Nephron (organoid): Measurements from ENCODE around the gene RAVER2.

Experiments
- H3K27ac Mint-ChIP-seq, 3 experiments: 2 replicates each; pipeline ENCODE4 v1.8.0; 2020; ENCODE audit warnings: mixed read lengths in 3 of 3, mild to moderate bottlenecking in 2 of 3, moderate library complexity in 1 of 3
- H3K27me3 Mint-ChIP-seq: 2 replicates; pipeline ENCODE4 v1.8.0; 2021; ENCODE audit warnings: low read depth, mild to moderate bottlenecking, moderate library complexity, mixed read lengths
- H3K36me3 Mint-ChIP-seq: 2 replicates; pipeline ENCODE4 v1.8.0; 2020; ENCODE audit warnings: low read depth, mixed read lengths
- H3K4me1 Mint-ChIP-seq: 2 replicates; pipeline ENCODE4 v1.8.0; 2020; ENCODE audit warnings: mixed read lengths
- H3K4me3 Mint-ChIP-seq, 3 experiments: 2 replicates each; pipeline ENCODE4 v1.8.0; 2020; ENCODE audit warnings: mild to moderate bottlenecking in 3 of 3, mixed read lengths in 3 of 3, moderate library complexity in 2 of 3
- H3K9me3 Mint-ChIP-seq: 2 replicates; pipeline ENCODE4 v1.8.0; 2020; ENCODE audit warnings: mixed read lengths
- TF ChIP-seq, protein P1 (sequence below), 3 experiments: fragments of 200-600 bp; sonication (generic); IDR thresholded peaks; one replicate each; pipeline ENCODE4 v1.5.0; 2021; ENCODE audit warnings: antibody characterized with exemption in 3 of 3; ENCODE audit not compliant: unreplicated experiment in 3 of 3

RAVER2 gene

DNA sequence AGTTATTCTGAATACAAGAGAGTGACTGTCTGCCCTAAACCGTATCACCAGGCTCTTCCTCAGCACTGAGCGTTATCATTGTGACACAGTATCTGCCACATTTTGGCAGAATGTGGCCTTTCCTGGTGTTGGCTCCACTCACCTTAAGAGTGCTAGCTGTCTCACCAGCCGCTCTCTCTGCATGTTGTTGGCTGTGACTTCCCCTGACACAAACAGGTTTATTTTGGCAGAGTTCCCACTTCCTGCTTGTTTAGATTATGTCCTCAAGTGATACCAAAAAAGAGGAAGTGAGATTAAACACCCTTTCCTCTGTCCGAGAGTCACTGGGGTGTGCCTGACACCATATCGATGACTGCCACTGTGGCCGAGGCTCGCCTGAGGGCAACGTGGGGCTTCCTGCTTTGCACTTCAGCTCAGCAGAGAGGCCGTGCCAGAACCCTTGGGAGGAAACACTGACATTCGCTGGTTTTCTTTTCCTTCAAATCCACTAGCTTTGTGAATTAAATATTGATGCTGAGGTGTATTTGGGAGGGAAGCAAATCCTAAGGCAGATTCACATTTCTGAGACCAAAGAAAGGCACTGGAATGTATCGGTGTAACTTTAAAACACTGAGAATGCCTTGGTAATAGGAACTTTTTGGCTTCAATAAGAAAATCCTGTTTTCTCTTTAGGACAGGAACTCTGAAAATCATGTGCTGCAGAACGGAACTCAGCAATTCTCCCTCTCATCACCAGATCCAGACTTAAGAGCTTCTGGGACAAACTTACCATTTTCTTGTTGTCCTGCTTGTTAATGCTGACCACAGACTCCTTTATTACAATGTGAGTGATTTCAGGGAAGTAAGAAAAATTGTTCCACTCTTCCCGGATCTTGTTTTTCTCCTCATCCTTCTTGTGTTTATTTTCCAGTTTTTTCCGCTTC lies 119.4 kb downstream of the RAVER2 start:
- Mint-ChIP-seq H3K36me3 (peaks cover 70% of the 10 kb centered on the region), H3K4me1 (no peaks in the 10 kb centered on the region), H3K4me3 (no peak overlapping the region), H3K27ac (no peak overlapping the region), H3K9me3 (no peaks in the 10 kb centered on the region), H3K27me3 (no peaks in the 10 kb centered on the region)
- TF ChIP-seq, protein P1, sequence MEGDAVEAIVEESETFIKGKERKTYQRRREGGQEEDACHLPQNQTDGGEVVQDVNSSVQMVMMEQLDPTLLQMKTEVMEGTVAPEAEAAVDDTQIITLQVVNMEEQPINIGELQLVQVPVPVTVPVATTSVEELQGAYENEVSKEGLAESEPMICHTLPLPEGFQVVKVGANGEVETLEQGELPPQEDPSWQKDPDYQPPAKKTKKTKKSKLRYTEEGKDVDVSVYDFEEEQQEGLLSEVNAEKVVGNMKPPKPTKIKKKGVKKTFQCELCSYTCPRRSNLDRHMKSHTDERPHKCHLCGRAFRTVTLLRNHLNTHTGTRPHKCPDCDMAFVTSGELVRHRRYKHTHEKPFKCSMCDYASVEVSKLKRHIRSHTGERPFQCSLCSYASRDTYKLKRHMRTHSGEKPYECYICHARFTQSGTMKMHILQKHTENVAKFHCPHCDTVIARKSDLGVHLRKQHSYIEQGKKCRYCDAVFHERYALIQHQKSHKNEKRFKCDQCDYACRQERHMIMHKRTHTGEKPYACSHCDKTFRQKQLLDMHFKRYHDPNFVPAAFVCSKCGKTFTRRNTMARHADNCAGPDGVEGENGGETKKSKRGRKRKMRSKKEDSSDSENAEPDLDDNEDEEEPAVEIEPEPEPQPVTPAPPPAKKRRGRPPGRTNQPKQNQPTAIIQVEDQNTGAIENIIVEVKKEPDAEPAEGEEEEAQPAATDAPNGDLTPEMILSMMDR (IDR thresholded peaks at IDR 0.05; ENCODE audit: unreplicated experiment in 3 of 3): no peak

DNA sequence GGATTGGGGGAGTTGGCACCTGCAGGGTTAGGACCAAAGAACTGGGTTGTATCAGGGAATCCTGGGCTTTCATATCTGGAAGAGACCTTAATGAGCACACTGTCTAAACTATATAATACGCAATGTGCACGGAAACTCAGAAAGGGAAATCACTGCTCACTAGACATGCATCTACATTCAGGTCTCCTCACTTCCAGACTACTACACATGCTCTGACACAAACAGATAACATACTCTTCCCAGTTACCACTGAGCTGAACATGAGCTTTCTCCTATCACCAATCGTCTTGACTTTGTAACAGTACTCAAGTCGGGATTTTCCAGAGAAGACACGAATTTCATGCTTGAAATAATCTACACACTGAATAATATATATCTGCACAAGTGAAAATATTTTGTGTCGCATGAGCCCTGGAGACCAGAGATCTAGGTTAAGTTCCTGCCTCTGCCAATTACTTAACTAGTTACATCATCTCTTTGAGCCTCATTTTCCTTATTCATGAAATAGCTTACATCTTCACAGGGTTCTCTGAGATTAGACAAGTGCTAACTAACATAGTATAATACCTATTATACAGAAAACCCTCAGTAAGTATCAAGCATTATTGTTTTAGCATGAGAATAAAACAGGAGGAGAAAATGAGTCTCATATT lies 120.4 kb downstream of the RAVER2 start:
- Mint-ChIP-seq H3K27ac (no peak overlapping the region), H3K36me3 (peaks cover 65% of the 10 kb centered on the region), H3K4me3 (no peak overlapping the region), H3K9me3 (no peaks in the 10 kb centered on the region), H3K4me1 (no peaks in the 10 kb centered on the region), H3K27me3 (no peaks in the 10 kb centered on the region)
- TF ChIP-seq, protein P1 (IDR thresholded peaks at IDR 0.05; ENCODE audit: unreplicated experiment in 3 of 3): no peak

GRCh38 chr1:64866689-64867088 lies 121.8 kb downstream of the RAVER2 start:
- TF ChIP-seq, protein P1 (IDR thresholded peaks at IDR 0.05; ENCODE audit: unreplicated experiment in 3 of 3): no peak
- no peaks in the 10 kb centered on the region for H3K27me3 Mint-ChIP-seq
- H3K4me3 Mint-ChIP-seq: no peak overlapping the region
- no peaks in the 10 kb centered on the region for H3K4me1 Mint-ChIP-seq
- H3K36me3 Mint-ChIP-seq: peaks cover 68% of the 10 kb centered on the region
- no peak overlapping the region for H3K27ac Mint-ChIP-seq
- H3K9me3 Mint-ChIP-seq: no peaks in the 10 kb centered on the region

DNA sequence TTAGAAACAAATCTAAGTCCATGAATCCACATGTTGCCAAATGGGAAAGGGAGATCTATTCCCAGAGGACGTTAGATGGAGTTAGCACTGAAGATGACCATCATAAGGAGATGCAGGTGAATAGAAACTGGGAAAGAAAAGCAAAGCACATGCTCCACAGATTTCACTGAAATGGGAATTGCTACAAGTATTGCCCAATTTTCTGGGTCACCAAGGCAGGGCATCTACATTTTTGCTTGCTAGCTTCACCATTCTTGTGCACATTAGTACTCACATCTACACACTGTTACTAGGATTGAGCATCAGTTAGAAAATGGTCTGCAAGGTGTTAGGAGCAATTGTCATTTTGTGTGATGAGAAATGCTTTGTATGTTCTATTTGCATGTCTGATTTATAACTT lies 122.4 kb downstream of the RAVER2 start:
- H3K9me3 Mint-ChIP-seq: no peaks in the 10 kb centered on the region
- no peak overlapping the region for H3K4me3 Mint-ChIP-seq
- peaks cover 71% of the 10 kb centered on the region for H3K36me3 Mint-ChIP-seq
- no peaks in the 10 kb centered on the region for H3K27me3 Mint-ChIP-seq
- no peaks in the 10 kb centered on the region for H3K4me1 Mint-ChIP-seq
- TF ChIP-seq, protein P1 (IDR thresholded peaks at IDR 0.05; ENCODE audit: unreplicated experiment in 3 of 3): no peak
- no peak overlapping the region for H3K27ac Mint-ChIP-seq

GRCh38 chr1:64871256-64871655 lies 126.4 kb downstream of the RAVER2 start:
- H3K4me3 Mint-ChIP-seq: no peak overlapping the region

More at GRCh38 chr1:64871256-64871655, 126.4 kb downstream of the RAVER2 start:
- Mint-ChIP-seq H3K36me3 (peaks cover 72% of the 10 kb centered on the region), H3K4me1 (no peaks in the 10 kb centered on the region), H3K27ac (no peak overlapping the region), H3K27me3 (no peaks in the 10 kb centered on the region), H3K9me3 (no peaks in the 10 kb centered on the region)
- TF ChIP-seq, protein P1 (IDR thresholded peaks at IDR 0.05; ENCODE audit: unreplicated experiment in 3 of 3): no peak
